Stimulated activated CD8-positive, alpha-beta memory T cell treated with anti-CD3 and anti-CD28 coated beads, Interleukin-7, amount 100 ng/mL, for 4 hours (primary cell): ENCODE results near the gene USP34.
A peak's percentile ranks its signal among the peaks of the same experiment; 100 is the strongest.
"Not testable (repeated sequence)": the region's sequence is repeated elsewhere in the genome, so short reads cannot be mapped to it uniquely, and the experiment has no call there.

Experiments
- DNase-seq, 2 donors: peaks; one replicate each; pipeline ENCODE4 v3.0.0-alpha.2; 2020; ENCODE audit warnings: low read depth in 2 of 2

The USP34 gene

GRCh38 chr2:61184263-61184662, 286.6 kb downstream of the USP34 start:
- DNase-seq = no peak

GRCh38 chr2:61183795-61184194, 287.1 kb downstream of the USP34 start:
- no peak for DNase-seq

GRCh38 chr2:61182059-61182383, 288.9 kb downstream of the USP34 start:
- DNase-seq = no peak

DNA sequence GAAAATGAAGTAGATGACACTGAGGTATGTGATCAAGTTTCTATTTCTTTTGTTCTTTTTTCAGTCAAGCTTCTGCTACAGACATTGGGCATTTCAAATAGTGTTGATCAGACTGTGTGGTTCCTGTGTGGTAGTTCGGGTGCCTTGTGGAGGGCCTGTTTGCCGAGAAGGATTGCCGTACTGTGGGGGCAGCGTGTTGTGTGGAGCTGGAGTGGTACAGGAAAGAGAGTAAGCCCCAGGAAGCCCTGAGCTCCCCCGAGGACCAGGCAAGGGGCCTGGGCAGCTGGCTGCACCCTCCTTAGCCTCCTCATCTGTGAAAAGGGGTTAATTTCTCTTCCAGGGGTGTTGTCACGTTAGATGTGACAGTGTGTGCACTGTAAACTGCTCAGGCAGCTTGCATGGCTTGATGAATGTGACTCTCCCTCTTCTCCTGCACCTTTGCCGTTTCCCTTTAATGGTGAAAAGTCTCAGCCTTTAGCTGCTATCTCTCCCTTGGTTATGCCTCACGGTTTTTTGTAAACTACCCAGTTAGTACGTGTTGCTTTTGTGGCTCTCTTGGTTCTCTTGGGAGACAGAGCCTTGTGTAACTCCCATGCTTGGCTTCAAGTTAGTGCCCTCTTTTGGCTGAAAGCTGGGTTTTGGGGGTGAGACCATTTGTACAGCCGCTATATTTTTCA, 289.4 kb downstream of the USP34 start:
- no peak for DNase-seq

DNA sequence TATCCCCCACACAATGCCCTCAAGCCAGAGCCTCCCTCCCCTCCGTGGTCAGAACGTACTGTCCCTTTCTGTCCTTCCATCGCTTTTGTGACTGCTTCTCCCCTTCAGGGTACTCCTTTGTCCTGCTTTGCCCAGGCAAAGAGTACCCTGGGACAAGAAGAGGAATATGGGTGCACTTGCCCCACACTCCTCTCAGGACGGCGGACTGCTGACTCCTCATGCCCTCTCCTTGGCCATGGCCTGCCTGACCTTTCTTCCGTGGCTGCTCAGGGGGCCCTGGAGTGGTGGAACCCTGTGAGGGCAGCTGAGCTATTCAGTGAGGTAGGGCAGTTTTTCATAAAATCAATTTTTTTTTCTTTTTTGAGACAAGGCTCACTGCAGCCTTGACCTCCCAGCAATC, 290.2 kb downstream of the USP34 start:
- no peak for DNase-seq

GRCh38 chr2:61179701-61180639, 290.9 kb downstream of the USP34 start:
- DNase-seq = no peak

DNA sequence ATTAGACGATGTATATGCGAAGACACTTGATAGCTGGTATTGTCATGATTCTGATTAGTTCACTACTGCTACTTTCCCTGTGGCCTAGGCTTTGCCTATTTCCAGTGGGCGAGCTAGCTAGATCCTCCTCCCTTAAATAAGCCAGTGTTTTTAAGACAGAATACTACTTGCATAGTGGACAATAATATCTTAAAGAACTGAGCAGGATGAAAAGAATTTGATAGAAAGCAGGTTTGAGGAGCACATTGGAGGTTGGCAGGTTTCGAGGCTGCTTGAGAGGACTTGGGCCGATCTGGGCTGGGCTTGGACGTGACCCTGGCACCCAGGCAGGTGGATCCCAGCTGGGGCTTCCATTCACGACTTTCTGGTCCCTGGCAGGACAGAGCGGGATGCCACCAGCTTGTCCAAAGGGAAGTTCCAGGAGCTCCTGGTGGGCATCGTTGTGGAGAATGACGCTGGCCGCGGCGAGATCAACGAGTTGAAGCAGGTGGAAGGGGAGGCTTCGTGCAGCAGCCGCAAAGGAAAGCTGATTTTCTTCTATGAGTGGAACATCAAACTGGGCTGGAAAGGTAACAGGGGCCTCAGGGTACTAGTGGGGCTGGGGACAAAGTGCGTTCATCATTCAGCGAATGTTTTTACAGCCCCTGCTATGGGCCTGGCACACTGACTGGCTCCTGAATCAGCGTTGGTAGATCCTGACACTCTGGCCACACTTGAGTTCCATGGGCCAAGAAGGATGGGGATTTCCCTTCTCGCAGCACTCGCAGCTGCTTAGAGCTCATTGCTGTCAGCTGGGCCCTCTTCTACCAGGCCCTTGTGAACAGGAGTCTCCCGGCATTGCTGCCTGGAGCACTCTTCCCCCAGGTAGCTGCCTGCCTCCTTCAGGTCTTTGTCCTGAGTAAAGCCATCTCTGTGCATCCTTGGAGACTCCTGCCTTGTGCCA, 292.0 kb downstream of the USP34 start:
- no peak for DNase-seq

- DNase-seq = peak; percentile 18 to 20
Measured at GRCh38 chr2:61177727-61178549, 292.9 kb downstream of the USP34 start.

GRCh38 chr2:61176755-61177726, 293.8 kb downstream of the USP34 start:
- peak; percentile 77 to 92 for DNase-seq

DNA sequence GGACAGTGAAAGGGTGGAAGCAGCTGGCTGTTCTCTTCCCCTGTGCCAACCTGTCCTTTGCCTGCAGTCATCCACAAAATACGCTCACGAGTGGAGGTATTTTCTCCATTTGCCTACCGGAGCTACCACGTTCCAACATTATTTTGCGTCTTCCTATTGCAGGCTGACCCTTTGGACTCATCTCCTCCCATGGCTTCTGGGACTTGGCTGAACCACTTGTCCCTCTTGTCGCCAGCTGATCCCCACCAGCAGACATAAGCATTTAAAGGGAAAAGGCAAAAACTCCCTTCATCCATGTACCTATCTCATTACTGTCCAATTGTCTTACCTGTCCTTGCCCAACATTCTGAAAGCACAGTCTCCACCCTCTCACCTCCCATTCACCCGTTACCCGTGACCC, 295.9 kb downstream of the USP34 start:
- DNase-seq = no peak

GRCh38 chr2:61173116-61173515, 297.8 kb downstream of the USP34 start:
- no peak for DNase-seq

DNA sequence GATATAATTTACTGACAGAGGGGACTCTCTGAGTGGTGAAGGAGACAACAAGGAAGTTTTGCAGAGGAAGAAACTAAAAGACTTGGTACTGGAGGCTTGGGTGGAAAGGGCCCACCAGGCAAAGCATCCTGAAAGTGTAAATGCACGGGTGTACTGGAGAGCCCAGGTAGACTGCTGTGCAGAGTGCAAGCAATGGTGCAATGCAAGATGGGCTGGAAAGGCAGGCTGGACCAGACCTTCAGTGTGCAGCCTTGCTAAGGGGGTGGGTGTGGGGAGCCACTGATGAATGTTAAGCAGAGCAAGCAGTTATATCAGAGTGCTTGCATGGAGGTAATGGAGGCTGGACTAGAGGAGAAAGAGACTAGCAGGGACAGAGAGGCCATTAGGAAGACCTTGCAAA, 298.2 kb downstream of the USP34 start:
- no peak for DNase-seq

DNA sequence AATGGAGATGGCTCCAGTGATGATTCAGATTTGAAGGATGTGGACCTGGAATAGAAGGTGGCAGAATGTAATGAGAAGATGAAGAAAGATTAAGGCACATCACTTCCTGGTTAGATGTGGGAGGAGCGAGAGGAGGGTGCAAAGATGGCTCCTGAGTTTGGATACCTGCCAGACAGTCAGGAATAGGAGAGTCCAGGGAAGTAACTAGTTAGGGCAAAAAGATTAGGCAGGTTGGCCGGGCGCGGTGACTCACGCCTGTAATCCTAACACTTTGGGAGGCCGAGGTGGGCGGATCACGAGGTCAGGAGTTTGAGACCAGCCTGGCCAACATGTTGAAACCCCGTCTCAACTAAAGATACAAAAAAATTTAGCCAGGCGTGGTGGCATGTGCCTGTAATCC, 303.3 kb downstream of the USP34 start:
- no peak for DNase-seq

GRCh38 chr2:61165946-61166345, 304.9 kb downstream of the USP34 start:
- no peak for DNase-seq

DNA sequence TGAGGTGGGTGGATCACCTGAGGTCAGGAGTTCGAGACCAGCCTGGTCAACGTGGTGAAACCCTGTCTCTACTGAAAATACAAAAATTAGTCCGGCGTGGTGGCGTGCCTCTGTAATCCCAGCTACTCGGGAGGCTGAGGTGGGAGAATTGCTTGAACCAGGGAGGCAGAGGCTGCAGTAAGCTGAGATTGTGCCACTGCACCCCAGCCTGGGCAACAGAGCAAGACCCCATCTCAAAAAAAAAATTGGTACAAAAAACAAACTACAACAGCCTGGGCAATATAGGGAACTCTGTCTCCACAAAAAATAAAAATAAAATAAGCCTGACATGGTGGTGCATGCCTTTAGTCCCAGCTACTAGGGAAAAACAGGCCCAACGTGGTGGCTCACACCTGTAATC, 305.8 kb downstream of the USP34 start:
- not testable (repeated sequence) for DNase-seq

GRCh38 chr2:61162721-61163120, 308.2 kb downstream of the USP34 start:
- DNase-seq = no peak

DNA sequence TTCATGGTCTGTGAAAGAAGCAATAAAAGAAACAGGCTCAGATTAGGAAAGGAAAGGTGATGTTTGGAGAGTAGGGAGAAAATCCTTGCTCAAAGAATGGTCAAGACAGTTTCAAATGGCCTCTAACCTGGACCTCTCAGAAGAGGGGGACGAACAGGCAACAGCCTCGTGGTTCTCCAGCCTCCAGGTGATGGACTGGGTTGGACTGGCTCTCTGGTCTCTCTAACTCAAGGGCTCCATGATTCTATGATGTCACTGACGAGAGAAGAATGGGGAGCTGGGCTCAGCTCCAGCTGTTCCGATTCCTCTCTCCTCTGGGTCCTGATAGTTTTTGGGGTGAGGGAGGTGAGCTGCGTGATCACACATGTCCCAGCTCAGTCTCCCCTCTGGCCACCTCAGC, 309.0 kb downstream of the USP34 start, which contains the start of gene C2orf74:
Gene C2orf74 (plus strand): TSS at position 301 of the 400 bp plus-strand sequence. CDS start 327 bp downstream, outside the sequence.
- DNase-seq = no peak

- DNase-seq = no peak
Measured at GRCh38 chr2:61158356-61158955, 312.4 kb downstream of the USP34 start.

DNA sequence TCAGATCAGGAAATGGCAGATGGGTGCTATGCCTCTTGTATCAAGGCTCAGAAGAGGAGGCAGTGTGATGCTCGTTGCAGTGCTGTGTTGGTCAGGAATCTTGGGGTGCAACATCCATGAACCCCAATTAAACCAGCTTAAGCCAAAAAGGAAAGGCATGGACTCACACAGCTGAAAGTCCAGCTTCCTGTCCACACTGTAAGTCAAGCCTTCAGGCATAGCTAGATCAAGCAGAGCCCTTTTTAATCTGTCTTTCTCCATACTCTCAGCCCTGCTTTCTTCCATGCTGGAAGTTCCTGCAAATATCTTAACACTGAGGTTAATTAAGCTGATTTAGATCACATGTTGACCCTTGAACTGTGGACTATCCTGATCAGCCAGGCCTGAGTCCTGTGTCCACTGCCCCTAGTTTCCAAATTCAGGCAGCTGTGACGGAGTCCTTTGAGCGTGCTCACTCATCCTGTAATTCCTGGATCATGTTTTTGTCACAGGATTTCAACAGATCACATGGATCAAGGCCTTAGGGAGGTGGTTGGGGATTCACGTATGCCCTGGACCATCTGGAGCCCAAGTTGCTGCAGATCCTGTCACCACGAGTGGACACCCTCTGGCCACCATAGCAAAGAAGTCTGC, 313.4 kb downstream of the USP34 start:
- DNase-seq = no peak
